ENCODE data around the gene OGT. TPM values are rescaled to one million over a fixed set of nuclear protein-coding genes. Genes with fewer than 3 reads are reported as not detected.

The OGT gene
- total and polyA plus RNA-seq, 2 experiments from 2014 or later, result 36.8 to 120 TPM

DNA sequence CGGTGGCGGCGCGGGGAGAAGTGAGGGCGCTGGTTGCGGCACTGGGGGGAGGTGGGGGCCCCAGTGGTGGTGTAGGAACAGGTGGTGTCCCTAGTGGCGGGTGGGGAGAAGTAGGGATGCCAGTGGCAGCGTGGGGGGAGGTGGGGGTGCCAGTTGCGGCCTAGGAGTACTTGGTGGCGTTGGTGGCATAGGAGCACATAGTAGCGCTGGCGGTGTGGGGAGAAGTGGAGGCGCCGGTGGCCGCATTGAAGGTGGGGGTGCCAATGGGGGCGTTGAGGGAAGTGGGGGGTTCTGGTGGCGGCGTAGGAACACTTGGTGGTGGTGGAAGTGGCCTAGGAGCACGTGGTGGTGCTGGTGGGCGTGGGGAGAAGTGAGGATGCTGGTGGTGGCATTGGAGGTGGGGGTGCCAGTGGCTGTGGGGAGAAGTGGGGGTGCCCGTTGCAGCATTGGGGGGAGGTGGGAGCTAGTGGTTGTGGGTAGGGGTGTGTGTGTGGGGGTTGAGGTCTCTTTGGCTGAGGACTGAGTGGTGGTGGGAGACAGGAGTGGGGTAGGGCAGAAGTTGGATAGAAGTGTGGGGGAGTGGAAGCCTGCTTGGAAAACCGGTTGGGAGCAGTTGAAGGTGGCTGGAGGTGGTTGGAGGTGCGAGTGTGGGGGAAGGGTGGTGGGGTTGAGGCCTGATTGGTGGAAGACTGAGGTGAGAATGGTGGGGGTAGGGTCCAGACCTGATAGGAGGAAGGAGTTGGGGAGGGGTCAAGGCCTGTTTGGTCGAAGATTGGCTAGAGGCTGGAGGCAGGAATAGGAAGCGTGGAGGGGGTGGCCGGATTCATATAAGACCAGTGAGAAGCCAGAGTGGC lies 46.5 kb downstream of the OGT start:
- Histone ChIP-seq H3K27ac (no peak overlapping the region), H3K9me3 (ENCODE audit: low read depth) (no peaks in the 10 kb centered on the region), H3K79me2 (no peaks in the 10 kb centered on the region), H4K20me1 (ENCODE audit: insufficient read depth, poor library complexity, severe bottlenecking) (no peaks in the 10 kb centered on the region), H3K36me3 (replicated peaks; ENCODE audit: insufficient read depth, low read depth) (no peaks in the 10 kb centered on the region), H3K27me3 (no peaks in the 10 kb centered on the region), H3K4me3 (no peak overlapping the region), H3K4me2 (no peak overlapping the region), H3K4me1 (ENCODE audit: insufficient read depth) (no peaks in the 10 kb centered on the region), H2AFZ (no peak overlapping the region), H3K9me2 (replicated peaks; ENCODE audit: insufficient read depth) (no peaks in the 10 kb centered on the region)
- DNase-seq (ENCODE audit: low spot score), result no peak
- TF ChIP-seq EZH2 (IDR thresholded peaks at IDR 0.05; ENCODE audit: borderline replicate concordance) (no peak), EZH2phosphoT487 (IDR thresholded peaks at IDR 0.05; ENCODE audit: low read depth, severe bottlenecking, unreplicated experiment) (no peak)
- TF ChIP-seq, protein P1, sequence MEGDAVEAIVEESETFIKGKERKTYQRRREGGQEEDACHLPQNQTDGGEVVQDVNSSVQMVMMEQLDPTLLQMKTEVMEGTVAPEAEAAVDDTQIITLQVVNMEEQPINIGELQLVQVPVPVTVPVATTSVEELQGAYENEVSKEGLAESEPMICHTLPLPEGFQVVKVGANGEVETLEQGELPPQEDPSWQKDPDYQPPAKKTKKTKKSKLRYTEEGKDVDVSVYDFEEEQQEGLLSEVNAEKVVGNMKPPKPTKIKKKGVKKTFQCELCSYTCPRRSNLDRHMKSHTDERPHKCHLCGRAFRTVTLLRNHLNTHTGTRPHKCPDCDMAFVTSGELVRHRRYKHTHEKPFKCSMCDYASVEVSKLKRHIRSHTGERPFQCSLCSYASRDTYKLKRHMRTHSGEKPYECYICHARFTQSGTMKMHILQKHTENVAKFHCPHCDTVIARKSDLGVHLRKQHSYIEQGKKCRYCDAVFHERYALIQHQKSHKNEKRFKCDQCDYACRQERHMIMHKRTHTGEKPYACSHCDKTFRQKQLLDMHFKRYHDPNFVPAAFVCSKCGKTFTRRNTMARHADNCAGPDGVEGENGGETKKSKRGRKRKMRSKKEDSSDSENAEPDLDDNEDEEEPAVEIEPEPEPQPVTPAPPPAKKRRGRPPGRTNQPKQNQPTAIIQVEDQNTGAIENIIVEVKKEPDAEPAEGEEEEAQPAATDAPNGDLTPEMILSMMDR (IDR thresholded peaks at IDR 0.05; ENCODE audit: poor library complexity), result no peak
- 100% methylated on average over 4 of the region's 26 CpGs for WGBS (ENCODE audit: low lambda C conversion rate, missing lambda C conversion rate)

DNA sequence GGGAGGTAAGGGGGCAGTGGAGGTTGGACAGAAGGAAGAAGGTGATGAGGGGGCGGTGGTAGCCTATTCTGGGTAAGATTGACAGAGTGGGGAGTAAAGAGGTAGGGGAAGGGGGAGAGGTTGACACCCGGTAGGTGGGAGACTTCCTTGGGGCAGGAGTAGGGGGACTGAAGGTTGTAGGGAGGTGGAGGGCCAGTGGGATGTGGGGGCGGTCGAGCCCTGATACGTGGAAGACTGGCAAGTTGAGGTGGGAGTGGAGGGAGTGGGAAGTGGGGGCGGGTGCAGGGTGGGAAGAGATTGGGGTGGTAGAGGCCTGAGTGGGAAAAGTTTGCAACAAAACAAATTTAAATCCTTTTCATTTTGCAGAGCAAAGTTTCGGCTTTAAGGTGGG lies 47.1 kb downstream of the OGT start:
- WGBS (ENCODE audit: low lambda C conversion rate, missing lambda C conversion rate), result 74% methylated on average over 6 of the region's 7 CpGs

DNA sequence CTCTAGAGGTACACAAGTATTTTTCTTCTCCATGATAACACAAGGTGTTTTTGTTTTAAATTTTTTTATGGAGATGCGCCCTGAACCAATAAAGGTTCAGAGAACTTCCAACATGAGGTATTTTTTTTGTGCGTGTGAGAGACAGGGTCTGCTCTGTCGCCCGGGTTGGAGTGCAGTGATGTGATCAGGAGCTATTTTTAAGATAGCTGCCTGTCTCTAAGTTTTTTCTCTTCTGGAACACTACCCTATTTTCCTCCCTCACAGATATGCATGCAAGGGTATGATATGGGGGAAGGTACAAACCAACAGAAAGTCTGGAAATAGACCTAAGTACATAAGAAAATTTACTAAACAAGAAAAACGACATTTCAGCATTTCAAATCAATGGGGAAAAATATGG lies 48.3 kb downstream of the OGT start:
- no peak for DNase-seq (ENCODE audit: low spot score)
- Histone ChIP-seq H3K27ac (no peak overlapping the region), H3K27me3 (no peaks in the 10 kb centered on the region), H4K20me1 (ENCODE audit: insufficient read depth, poor library complexity, severe bottlenecking) (no peaks in the 10 kb centered on the region), H3K4me1 (ENCODE audit: insufficient read depth) (no peaks in the 10 kb centered on the region), H3K9me3 (ENCODE audit: low read depth) (no peaks in the 10 kb centered on the region), H3K79me2 (no peaks in the 10 kb centered on the region), H3K9me2 (replicated peaks; ENCODE audit: insufficient read depth) (no peaks in the 10 kb centered on the region), H2AFZ (no peak overlapping the region), H3K36me3 (replicated peaks; ENCODE audit: insufficient read depth, low read depth) (no peaks in the 10 kb centered on the region), H3K4me2 (no peak overlapping the region), H3K4me3 (no peak overlapping the region)
- TF ChIP-seq EZH2phosphoT487 (IDR thresholded peaks at IDR 0.05; ENCODE audit: low read depth, severe bottlenecking, unreplicated experiment) (no peak), EZH2 (IDR thresholded peaks at IDR 0.05; ENCODE audit: borderline replicate concordance) (no peak)
- TF ChIP-seq, protein P1 (IDR thresholded peaks at IDR 0.05; ENCODE audit: poor library complexity), result no peak
- WGBS (ENCODE audit: low lambda C conversion rate, missing lambda C conversion rate), result 78% methylated on average over 5 of the region's 5 CpGs

More for the DNA sequence above, 47.1 kb downstream of the OGT start:
- Histone ChIP-seq H4K20me1 (ENCODE audit: insufficient read depth, poor library complexity, severe bottlenecking) (no peaks in the 10 kb centered on the region), H3K79me2 (no peaks in the 10 kb centered on the region), H3K9me3 (ENCODE audit: low read depth) (no peaks in the 10 kb centered on the region), H3K36me3 (replicated peaks; ENCODE audit: insufficient read depth, low read depth) (no peaks in the 10 kb centered on the region), H3K4me3 (no peak overlapping the region), H2AFZ (no peak overlapping the region), H3K27me3 (no peaks in the 10 kb centered on the region), H3K9me2 (replicated peaks; ENCODE audit: insufficient read depth) (no peaks in the 10 kb centered on the region), H3K27ac (no peak overlapping the region), H3K4me1 (ENCODE audit: insufficient read depth) (no peaks in the 10 kb centered on the region), H3K4me2 (no peak overlapping the region)
- no peak for DNase-seq (ENCODE audit: low spot score)
- TF ChIP-seq, protein P1 (IDR thresholded peaks at IDR 0.05; ENCODE audit: poor library complexity), result no peak
- TF ChIP-seq EZH2 (IDR thresholded peaks at IDR 0.05; ENCODE audit: borderline replicate concordance), result no peak
- TF ChIP-seq EZH2phosphoT487 (IDR thresholded peaks at IDR 0.05; ENCODE audit: low read depth, severe bottlenecking, unreplicated experiment), result no peak
